GM12878 (cell line): ENCODE results near the gene USH1C. TPM values are rescaled to one million over a fixed set of nuclear protein-coding genes. Genes with fewer than 3 reads are reported as not detected.

ENCODE experiments used
- ATAC-seq: fragments of 200-7000 bp; cut with Tn5 transposase; 3 replicates; pipeline ENCODE4 v1.9.1; 2020; ENCODE audit warnings: mild to moderate bottlenecking, moderate library complexity
- BruUV-seq: library from RNA; stranded (reverse); fragments of 400-500 nt; replicated peaks from 2 replicates; lab custom pipeline; 2021; lab: Mats Ljungman, UMichigan
- CTCF ChIA-PET: fragments of 300-600 bp; sonication (Branson Sonifier 250); formaldehyde crosslinking; extraction: SDS; loops from one replicate; lab custom pipeline; 2021; ENCODE audit warnings: inconsistent platforms; lab: Yijun Ruan, JAX
- POLR2A ChIA-PET: fragments of 350-600 bp; formaldehyde crosslinking; extraction: SDS; loops from one replicate; lab custom pipeline; 2021; ENCODE audit warnings: inconsistent platforms; lab: Charles Lee
- RAD21 ChIA-PET: fragments of 300-600 bp; sonication (Branson Sonifier 250); formaldehyde crosslinking; loops from one replicate; lab custom pipeline; 2023; ENCODE audit warnings: antibody characterized with exemption; ENCODE audit not compliant: unreplicated experiment; lab: Charles Lee
- SMC1A ChIA-PET: fragments of 300-600 bp; sonication (Branson Sonifier 250); formaldehyde crosslinking; loops from one replicate; lab custom pipeline; 2023; ENCODE audit not compliant: unreplicated experiment, uncharacterized antibody; lab: Charles Lee
- DNase-seq: peaks from one replicate; pipeline ENCODE4 v3.0.0-alpha.2; 2011; ENCODE audit warnings: low read depth, low spot score
- FAIRE-seq: peaks from 3 replicates; lab custom pipeline; 2011; peaks lifted over from hg19 to GRCh38; lab: Jason Lieb, UNC
- H2AFZ ChIP-seq: 2 replicates; pipeline ENCODE4 v1.6.0; 2011; ENCODE audit warnings: low read depth, low read length, control low read depth; ENCODE audit not compliant: control insufficient read depth
- H3K27ac ChIP-seq: 2 replicates; pipeline ENCODE4 v1.5.1; 2011; ENCODE audit warnings: control low read depth; ENCODE audit not compliant: control insufficient read depth, insufficient read depth
- H3K27me3 ChIP-seq, 2 experiments: replicated peaks in 1 of 2; 2 replicates each; pipeline versions ENCODE4 v1.6.0 to v1.6.1; 2011; ENCODE audit warnings: low read length in 1 of 2; ENCODE audit not compliant: control insufficient read depth in 2 of 2, insufficient read depth in 2 of 2
- H3K36me3 ChIP-seq, 2 experiments: 2 replicates each; pipeline ENCODE4 v1.5.1; 2011; ENCODE audit warnings: low read length in 1 of 2; ENCODE audit not compliant: control insufficient read depth in 2 of 2, insufficient read depth in 2 of 2
- H3K4me1 ChIP-seq: 2 replicates; pipeline ENCODE4 v1.6.1; 2011; ENCODE audit warnings: mild to moderate bottlenecking, low read length, moderate library complexity, mixed read lengths; ENCODE audit not compliant: control insufficient read depth, insufficient read depth
- H3K4me2 ChIP-seq: 2 replicates; pipeline ENCODE4 v1.6.0; 2011; ENCODE audit warnings: control low read depth; ENCODE audit not compliant: control insufficient read depth, insufficient read depth
- H3K4me3 ChIP-seq: fragments of 200-600 bp; sonication (generic); 2 replicates; pipeline ENCODE4 v1.5.1; 2016
- H3K79me2 ChIP-seq: 2 replicates; pipeline ENCODE4 v1.6.0; 2011; ENCODE audit warnings: low read length; ENCODE audit not compliant: control insufficient read depth, insufficient read depth
- H3K9ac ChIP-seq: 2 replicates; pipeline ENCODE4 v1.8.0; 2011; ENCODE audit warnings: low read length, control low read depth, mixed read lengths; ENCODE audit not compliant: control insufficient read depth, insufficient read depth
- H3K9me3 ChIP-seq: replicated peaks from 3 replicates; pipeline ENCODE4 v1.5.1; 2011; ENCODE audit warnings: mild to moderate bottlenecking, low read length; ENCODE audit not compliant: control insufficient read depth, insufficient read depth
- H4K20me1 ChIP-seq: 2 replicates; pipeline ENCODE4 v1.6.0; 2011; ENCODE audit not compliant: control insufficient read depth, insufficient read depth
- BHLHE40 ChIP-seq, 2 experiments: fragments of 450-650 bp in 1 of 2; IDR thresholded peaks; 2 replicates each; pipeline ENCODE4 v1.6.1; 2011 to 2017; ENCODE audit warnings: low read depth in 2 of 2, borderline replicate concordance in 1 of 2, improper control_type of control experiment in 1 of 2, low read length in 1 of 2, mild to moderate bottlenecking in 1 of 2
- CHD1 ChIP-seq: IDR thresholded peaks from 2 replicates; pipeline ENCODE4 v1.6.1; 2012; ENCODE audit warnings: low read depth, low read length, improper control_type of control experiment
- FOXM1 ChIP-seq: IDR thresholded peaks from 2 replicates; pipeline ENCODE4 v1.6.1; 2012; ENCODE audit warnings: low read depth, mild to moderate bottlenecking, inconsistent platforms, low read length, moderate library complexity
- HCFC1 ChIP-seq: fragments of 150-350 bp; IDR thresholded peaks from 2 replicates; pipeline ENCODE4 v1.6.1; 2014; ENCODE audit warnings: low read length
- KDM1A ChIP-seq: fragments of 200-600 bp; sonication (generic); IDR thresholded peaks from 2 replicates; pipeline ENCODE4 v1.6.1; 2016; ENCODE audit warnings: borderline replicate concordance
- MTA2 ChIP-seq: fragments of 450-650 bp; IDR thresholded peaks from 2 replicates; pipeline ENCODE4 v1.6.1; 2016; ENCODE audit warnings: low read depth, mild to moderate bottlenecking, moderate library complexity
- MYB ChIP-seq: fragments of 150-350 bp; IDR thresholded peaks from 2 replicates; pipeline ENCODE4 v1.6.1; 2014; ENCODE audit warnings: mild to moderate bottlenecking, low read depth, low read length, borderline replicate concordance
- NFIC ChIP-seq: IDR thresholded peaks from 2 replicates; pipeline ENCODE4 v1.6.1; 2012; ENCODE audit warnings: low read depth, mild to moderate bottlenecking, inconsistent platforms, low read length, moderate library complexity
- NKRF ChIP-seq: fragments of 450-650 bp; conservative IDR thresholded peaks from 2 replicates; pipeline ENCODE4 v1.6.1; 2017; ENCODE audit warnings: mild to moderate bottlenecking, moderate library complexity
- NR2C1 ChIP-seq: fragments of 450-650 bp; IDR thresholded peaks from 2 replicates; pipeline ENCODE4 v1.6.1; 2017; ENCODE audit warnings: antibody characterized with exemption, mild to moderate bottlenecking, moderate library complexity
- PRDM15 ChIP-seq: fragments of 450-650 bp; formaldehyde crosslinking; IDR thresholded peaks from 2 replicates; pipeline ENCODE4 v1.4.0; 2020; ENCODE audit warnings: mild to moderate bottlenecking, moderate library complexity
- SIN3A ChIP-seq: IDR thresholded peaks from 2 replicates; pipeline ENCODE4 v1.6.1; 2012; ENCODE audit warnings: low read depth, low read length, improper control_type of control experiment
- STAT1 ChIP-seq: fragments of 450-650 bp; conservative IDR thresholded peaks from 2 replicates; pipeline ENCODE4 v1.6.1; 2014; ENCODE audit warnings: antibody characterized with exemption, mild to moderate bottlenecking
- YY1 ChIP-seq: IDR thresholded peaks from 2 replicates; pipeline ENCODE4 v1.6.1; 2011; ENCODE audit warnings: low read depth, mild to moderate bottlenecking, low read length
- ZZZ3 ChIP-seq: IDR thresholded peaks from 2 replicates; pipeline ENCODE4 v1.6.1; 2011; ENCODE audit warnings: low read depth; ENCODE audit not compliant: control insufficient read depth, insufficient read length
- WGBS: methylation state at CpG from one replicate; pipeline ENCODE4 v1.1.6; 2016; ENCODE audit warnings: low lambda C conversion rate; ENCODE audit not compliant: insufficient replicate concordance, insufficient coverage; ENCODE audit errors: missing lambda C conversion rate; 5-methylcytosine and 5-hydroxymethylcytosine counted together
- in situ Hi-C: fragments of 300-500 bp; cut with MboI; formaldehyde crosslinking; loops from 9 replicates; pipeline ENCODE4 v1.14.3; 2018; ENCODE audit warnings: mixed read lengths
- intact Hi-C: fragments of 100-400 bp; cut with micrococcal nuclease; formaldehyde crosslinking; loops from one replicate; pipeline ENCODE4 v1.14.2; 2022; ENCODE audit not compliant: unreplicated experiment
- polyA plus RNA-seq, 11 experiments: library from polyadenylated mRNA; depleted of rRNA in 4 of 11; unstranded in 6 of 11; stranded (reverse) in 5 of 11; fragments of >200 nt; fragmentation: Nextera tagmentation in 4 of 11; fragmentation: Illumina TruSeq in 1 of 11; extraction: Ambion mirVana in 4 of 11; extraction: Trizol in 1 of 11; gene quantifications; 1 replicate in 1 of 11; 2 replicates in 10 of 11; pipeline versions ENCODE4 v1.2.1 to v1.2.3, GENCODE V29; 2011 to 2016; ENCODE audit warnings: inconsistent platforms in 2 of 11, missing spikeins in 2 of 11, low read depth in 1 of 11
- total RNA-seq, 4 experiments: library from RNA; depleted of rRNA in 3 of 4; stranded (reverse); fragments of >200 nt in 3 of 4; fragmentation: Illumina TruSeq in 1 of 4; extraction: Trizol in 1 of 4; gene quantifications; 2 replicates each; pipeline versions ENCODE4 v1.2.1 to v1.2.3, GENCODE V29; 2013 to 2021

The USH1C gene
- total and polyA plus RNA-seq, 10 of the 15 experiments (the other 5 are each of a cell fraction or from before 2014, with no cell fraction given) = not detected

- in situ Hi-C loops (no loop called here), intact Hi-C loops (no loop called here)
- BruUV-seq = no TSS peak
- no peaks in the 10 kb centered on the region for H3K4me1 ChIP-seq
- no peaks in the 10 kb centered on the region for H4K20me1 ChIP-seq
- 61% methylated on average over 5 of the region's 5 CpGs for WGBS
- SMC1A ChIA-PET = no interaction called here
- no peaks in the 10 kb centered on the region for H3K27me3 ChIP-seq
- TF ChIP-seq SIN3A (no peak), BHLHE40 (IDR thresholded peaks at IDR 0.05; ENCODE audit: borderline replicate concordance in 1 of 2, low read depth in 2 of 2, low read length in 1 of 2) (no peak), NR2C1 (no peak), YY1 (no peak), NFIC (no peak), MTA2 (no peak), HCFC1 (no peak), KDM1A (no peak), ZZZ3 (no peak), NKRF (no peak), CHD1 (no peak), PRDM15 (CRISPR knock-in tag) (no peak), MYB (no peak), FOXM1 (no peak), STAT1 (no peak)
- no peaks in the 10 kb centered on the region for H3K36me3 ChIP-seq
- CTCF ChIA-PET = no interaction called here
- DNase-seq (no peak), FAIRE-seq (no peak), ATAC-seq (no peak)
- H3K9ac ChIP-seq = no peak overlapping the region
- no peaks in the 10 kb centered on the region for H3K79me2 ChIP-seq
- no peak overlapping the region for H2AFZ ChIP-seq
- no peaks in the 10 kb centered on the region for H3K9me3 ChIP-seq
- no peak overlapping the region for H3K4me2 ChIP-seq
- no peak overlapping the region for H3K4me3 ChIP-seq
- POLR2A ChIA-PET = no interaction called here
- RAD21 ChIA-PET = no interaction called here
- H3K27ac ChIP-seq = no peak overlapping the region
These were observed 57.6 kb downstream of the USH1C start for GRCh38 chr11:17486646-17487045.
